Mucosa of descending colon (tissue), 3 donors: ENCODE results near the gene BANF2. TPM values are rescaled to one million over a fixed set of nuclear protein-coding genes. Genes with fewer than 3 reads are reported as not detected.

Experiments
- ATAC-seq: fragments of 200-7000 bp; cut with Tn5 transposase; one replicate; pipeline ENCODE4 v1.9.1; 2020; ENCODE audit warnings: mild to moderate bottlenecking, moderate library complexity
- DNase-seq, 3 donors: peaks; one replicate each; pipeline ENCODE4 v3.0.0-alpha.2; 2020
- H3K36me3 ChIP-seq: fragments of 200-600 bp; one replicate; pipeline ENCODE4 v1.8.0; 2021; ENCODE audit warnings: low read depth, mild to moderate bottlenecking
- H3K4me1 ChIP-seq: fragments of 200-600 bp; one replicate; pipeline ENCODE4 v1.8.0; 2021; ENCODE audit warnings: low read depth, mild to moderate bottlenecking
- H3K4me3 ChIP-seq: fragments of 200-600 bp; one replicate; pipeline ENCODE4 v1.8.0; 2021; ENCODE audit warnings: mild to moderate bottlenecking
- H3K9me3 ChIP-seq: fragments of 200-600 bp; one replicate; pipeline ENCODE4 v1.8.0; 2021; ENCODE audit warnings: mild to moderate bottlenecking
- intact Hi-C, 2 donors: fragments of 100-400 bp; cut with DNase I in 1 of 2; cut with micrococcal nuclease in 1 of 2; formaldehyde crosslinking; loops; one replicate each; pipeline versions ENCODE4 v1.11.0 to v1.11.1; 2022; cut with DNase I, micrococcal nuclease
- total RNA-seq, 3 donors: library from RNA; stranded (reverse); fragmentation: NEBNext Ultra II Directional in 2 of 3; extraction: Animal tissue kit (Norgen Biotek cat#: 25700) in 2 of 3; gene quantifications; one replicate each; pipeline versions ENCODE4 v1.2.1 to v1.2.4, GENCODE V29; 2021 to 2023
- TF ChIP-seq, protein P1 (sequence below): fragments of 200-600 bp; IDR thresholded peaks from one replicate; pipeline ENCODE4 v1.8.0; 2022; ENCODE audit warnings: antibody characterized with exemption, mild to moderate bottlenecking
- donor health status: DM: no; HTN: no; CAD: no; lungs with moderate emphysema.
- donor health status: DM: no; HTN: no; CAD: no.
- donor health status: DM: no; HTN: yes; CAD: no.

The BANF2 gene
- total RNA-seq, 3 donors from 2014 or later, result not detected

DNA sequence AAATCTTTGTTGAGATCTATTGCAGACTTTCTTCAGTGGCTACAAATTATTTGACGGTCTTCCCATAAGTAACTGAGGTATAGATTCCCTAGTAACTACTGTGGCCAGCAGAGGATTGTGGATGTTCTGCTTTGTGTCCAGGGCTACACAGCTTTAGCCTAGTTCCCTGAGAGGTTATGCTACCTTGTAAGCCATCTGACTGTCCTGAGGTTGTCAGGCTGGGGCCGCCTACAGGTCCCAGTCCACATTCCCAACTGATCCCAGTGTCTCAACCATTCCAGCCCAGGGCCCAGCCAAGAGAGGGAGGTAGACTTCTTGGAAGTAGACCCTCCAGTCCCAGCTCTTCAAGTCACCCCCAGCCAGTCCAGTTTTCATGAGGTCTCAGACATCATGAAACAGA is 57.7 kb downstream of the BANF2 start:
- intact Hi-C loops, result no loop called here
- no peak for ATAC-seq
- H3K9me3 ChIP-seq, result peaks cover 11% of the 10 kb centered on the region
- H3K4me3 ChIP-seq, result no peak overlapping the region
- TF ChIP-seq, protein P1, sequence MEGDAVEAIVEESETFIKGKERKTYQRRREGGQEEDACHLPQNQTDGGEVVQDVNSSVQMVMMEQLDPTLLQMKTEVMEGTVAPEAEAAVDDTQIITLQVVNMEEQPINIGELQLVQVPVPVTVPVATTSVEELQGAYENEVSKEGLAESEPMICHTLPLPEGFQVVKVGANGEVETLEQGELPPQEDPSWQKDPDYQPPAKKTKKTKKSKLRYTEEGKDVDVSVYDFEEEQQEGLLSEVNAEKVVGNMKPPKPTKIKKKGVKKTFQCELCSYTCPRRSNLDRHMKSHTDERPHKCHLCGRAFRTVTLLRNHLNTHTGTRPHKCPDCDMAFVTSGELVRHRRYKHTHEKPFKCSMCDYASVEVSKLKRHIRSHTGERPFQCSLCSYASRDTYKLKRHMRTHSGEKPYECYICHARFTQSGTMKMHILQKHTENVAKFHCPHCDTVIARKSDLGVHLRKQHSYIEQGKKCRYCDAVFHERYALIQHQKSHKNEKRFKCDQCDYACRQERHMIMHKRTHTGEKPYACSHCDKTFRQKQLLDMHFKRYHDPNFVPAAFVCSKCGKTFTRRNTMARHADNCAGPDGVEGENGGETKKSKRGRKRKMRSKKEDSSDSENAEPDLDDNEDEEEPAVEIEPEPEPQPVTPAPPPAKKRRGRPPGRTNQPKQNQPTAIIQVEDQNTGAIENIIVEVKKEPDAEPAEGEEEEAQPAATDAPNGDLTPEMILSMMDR, result no peak
- no peaks in the 10 kb centered on the region for H3K36me3 ChIP-seq
- no peak for DNase-seq
- no peaks in the 10 kb centered on the region for H3K4me1 ChIP-seq

GRCh38 chr20:17758010-17758409 is 58.2 kb downstream of the BANF2 start:
- H3K4me1 ChIP-seq, result no peaks in the 10 kb centered on the region
- DNase-seq (no peak), ATAC-seq (no peak)
- intact Hi-C loops, result no loop called here
- no peaks in the 10 kb centered on the region for H3K36me3 ChIP-seq
- no peak overlapping the region for H3K4me3 ChIP-seq
- H3K9me3 ChIP-seq, result peaks cover 11% of the 10 kb centered on the region
- TF ChIP-seq, protein P1, result no peak

DNA sequence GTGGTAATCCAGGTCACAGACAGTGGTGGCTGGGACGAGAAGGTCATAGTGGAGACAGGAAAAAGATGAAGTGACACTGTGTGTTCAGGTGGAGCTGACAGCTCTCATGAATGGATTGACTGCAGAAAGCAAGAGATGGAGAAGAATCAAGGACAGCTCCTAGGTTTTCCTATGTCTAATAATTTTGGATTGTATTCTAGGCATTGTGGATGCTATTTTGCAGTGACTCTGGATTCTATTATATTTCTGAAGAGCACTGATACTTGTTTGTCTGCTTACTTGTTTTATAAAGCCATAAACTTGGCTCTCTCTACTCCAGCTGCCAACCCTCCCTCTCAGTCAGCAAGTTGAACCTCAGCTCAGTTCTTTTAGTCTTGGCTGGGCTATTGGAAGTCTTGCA is 58.7 kb downstream of the BANF2 start:
- DNase-seq (no peak), ATAC-seq (no peak)
- TF ChIP-seq, protein P1, result no peak
- H3K4me1 ChIP-seq, result no peaks in the 10 kb centered on the region
- H3K36me3 ChIP-seq, result no peaks in the 10 kb centered on the region
- no peak overlapping the region for H3K4me3 ChIP-seq
- H3K9me3 ChIP-seq, result peaks cover 11% of the 10 kb centered on the region
- intact Hi-C loops, result no loop called here

GRCh38 chr20:17759449-17759848 is 59.7 kb downstream of the BANF2 start:
- H3K9me3 ChIP-seq, result peaks cover 11% of the 10 kb centered on the region
- no peaks in the 10 kb centered on the region for H3K36me3 ChIP-seq
- H3K4me1 ChIP-seq, result no peaks in the 10 kb centered on the region
- no peak overlapping the region for H3K4me3 ChIP-seq
- TF ChIP-seq, protein P1, result no peak
- intact Hi-C loops, result no loop called here
- ATAC-seq, result no peak
- DNase-seq, result no peak

- DNase-seq (no peak), ATAC-seq (no peak)
- H3K36me3 ChIP-seq, result no peaks in the 10 kb centered on the region
- peaks cover 11% of the 10 kb centered on the region for H3K9me3 ChIP-seq
- no peak overlapping the region for H3K4me3 ChIP-seq
- H3K4me1 ChIP-seq, result no peaks in the 10 kb centered on the region
- intact Hi-C loops, result no loop called here
- TF ChIP-seq, protein P1, result no peak
Observed at GRCh38 chr20:17761604-17762003, 61.8 kb downstream of the BANF2 start.

DNA sequence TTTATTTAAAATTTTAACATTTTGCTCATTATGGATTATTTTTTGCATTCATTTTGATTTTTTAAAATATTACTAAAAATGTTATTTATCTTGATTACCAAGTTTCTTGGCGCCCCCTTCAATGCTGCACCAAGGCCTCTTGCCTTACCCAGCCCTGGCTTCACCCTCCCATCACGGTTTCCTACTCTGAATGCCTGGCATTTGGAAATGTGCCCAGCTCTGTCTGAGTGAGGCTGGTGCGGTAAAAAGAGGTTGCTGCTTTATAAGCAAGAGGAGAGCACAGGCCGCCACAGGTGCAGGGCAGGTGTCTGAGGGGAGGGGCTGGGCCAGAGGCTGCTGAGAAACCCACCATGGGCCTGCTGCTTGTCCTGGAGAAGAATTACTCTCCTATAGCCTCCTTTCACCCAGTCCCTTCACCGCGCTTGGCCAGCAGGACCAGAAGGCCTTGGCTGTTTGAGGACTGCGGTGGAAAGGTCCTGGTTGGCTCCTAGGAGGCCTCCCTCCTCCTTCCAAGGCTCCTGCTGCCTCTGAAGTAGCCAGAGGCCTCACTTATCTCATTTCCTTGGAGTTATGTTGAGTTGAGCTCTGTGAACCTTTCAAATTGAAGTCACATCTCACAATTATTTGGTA is 62.6 kb downstream of the BANF2 start:
- no peaks in the 10 kb centered on the region for H3K36me3 ChIP-seq
- no peak overlapping the region for H3K4me3 ChIP-seq
- DNase-seq (peak in 1 of 3 donors; percentile 10), ATAC-seq (no peak)
- TF ChIP-seq, protein P1, result no peak
- H3K4me1 ChIP-seq, result no peaks in the 10 kb centered on the region
- H3K9me3 ChIP-seq, result peaks cover 11% of the 10 kb centered on the region
- intact Hi-C loops, result no loop called here
